WTC11 (cell line): ENCODE measurements around the gene SQOR. TPM values are rescaled to one million over a fixed set of nuclear protein-coding genes. Genes with fewer than 3 reads are reported as not detected.

ENCODE experiments used
- ARID4B ChIP-seq: sonication (generic); formaldehyde crosslinking; IDR thresholded peaks from 2 replicates; pipeline ENCODE4 v1.8.0; 2023; ENCODE audit warnings: missing genetic modification reagents, mild to moderate bottlenecking, borderline replicate concordance
- ATF2 ChIP-seq: sonication (generic); formaldehyde crosslinking; IDR thresholded peaks from 2 replicates; pipeline ENCODE4 v1.8.1; 2022; ENCODE audit warnings: low read depth, missing genetic modification reagents, borderline replicate concordance
- CTCF ChIP-seq: fragments of 200-600 bp; IDR thresholded peaks from 2 replicates; pipeline ENCODE4 v1.8.0; 2022; ENCODE audit warnings: antibody characterized with exemption
- E2F5 ChIP-seq: sonication (generic); formaldehyde crosslinking; IDR thresholded peaks from 2 replicates; pipeline ENCODE4 v1.8.1; 2022; ENCODE audit warnings: mild to moderate bottlenecking, moderate library complexity, missing genetic modification reagents
- ESRRA ChIP-seq: sonication (generic); formaldehyde crosslinking; IDR thresholded peaks from 2 replicates; pipeline ENCODE4 v1.8.1; 2022; ENCODE audit warnings: mild to moderate bottlenecking, missing genetic modification reagents, borderline replicate concordance
- FOXK1 ChIP-seq: sonication (generic); formaldehyde crosslinking; IDR thresholded peaks from 2 replicates; pipeline ENCODE4 v1.8.0; 2022; ENCODE audit warnings: mild to moderate bottlenecking, moderate library complexity, missing genetic modification reagents
- FOXP1 ChIP-seq: sonication (generic); formaldehyde crosslinking; IDR thresholded peaks from 2 replicates; pipeline ENCODE4 v1.8.0; 2022; ENCODE audit warnings: missing genetic modification reagents, mild to moderate bottlenecking, moderate library complexity, borderline replicate concordance
- FOXP4 ChIP-seq: sonication (generic); formaldehyde crosslinking; IDR thresholded peaks from 2 replicates; pipeline ENCODE4 v1.8.0; 2022; ENCODE audit warnings: mild to moderate bottlenecking, missing genetic modification reagents
- GABPB1 ChIP-seq: sonication (generic); formaldehyde crosslinking; IDR thresholded peaks from 2 replicates; pipeline ENCODE4 v1.8.1; 2023; ENCODE audit warnings: mild to moderate bottlenecking, missing genetic modification reagents
- MAX ChIP-seq: sonication (generic); formaldehyde crosslinking; IDR thresholded peaks from 2 replicates; pipeline ENCODE4 v1.8.0; 2022; ENCODE audit warnings: mild to moderate bottlenecking, missing genetic modification reagents
- NR1H2 ChIP-seq: sonication (generic); formaldehyde crosslinking; IDR thresholded peaks from 2 replicates; pipeline ENCODE4 v1.9.0; 2021; ENCODE audit warnings: mild to moderate bottlenecking, moderate library complexity, missing genetic modification reagents
- NR2C2 ChIP-seq: sonication (generic); formaldehyde crosslinking; IDR thresholded peaks from 2 replicates; pipeline ENCODE4 v1.8.0; 2022; ENCODE audit warnings: mild to moderate bottlenecking, missing genetic modification reagents
- SOX15 ChIP-seq: fragments of 250-450 bp; sonication (Bioruptor Pico); IDR thresholded peaks from 2 replicates; pipeline ENCODE4 v1.9.0; 2021; ENCODE audit warnings: mild to moderate bottlenecking
- STAT6 ChIP-seq: sonication (generic); formaldehyde crosslinking; conservative IDR thresholded peaks from 2 replicates; pipeline ENCODE4 v1.8.1; 2023; ENCODE audit warnings: mild to moderate bottlenecking, low read depth, missing genetic modification reagents, moderate library complexity
- TCF7 ChIP-seq: sonication (generic); formaldehyde crosslinking; IDR thresholded peaks from 2 replicates; pipeline ENCODE4 v1.8.0; 2022; ENCODE audit warnings: mild to moderate bottlenecking, low read depth, missing genetic modification reagents, moderate library complexity
- TP53 ChIP-seq: sonication (generic); formaldehyde crosslinking; IDR thresholded peaks from 2 replicates; pipeline ENCODE4 v1.8.1; 2023; ENCODE audit warnings: mild to moderate bottlenecking, missing genetic modification reagents
- ZNF263 ChIP-seq: sonication (generic); formaldehyde crosslinking; IDR thresholded peaks from 2 replicates; pipeline ENCODE4 v1.8.1; 2022; ENCODE audit warnings: low read depth, mild to moderate bottlenecking, moderate library complexity, missing genetic modification reagents
- ZNF423 ChIP-seq: fragments of 250-450 bp; sonication (Bioruptor Pico); IDR thresholded peaks from 2 replicates; pipeline ENCODE4 v2.1.2; 2022; ENCODE audit warnings: mild to moderate bottlenecking, moderate library complexity
- ZNF512 ChIP-seq: sonication (generic); formaldehyde crosslinking; IDR thresholded peaks from 2 replicates; pipeline ENCODE4 v1.8.1; 2022; ENCODE audit warnings: missing genetic modification reagents, borderline replicate concordance
- total RNA-seq: library from RNA; stranded (reverse); gene quantifications from 3 replicates; pipeline ENCODE4 v1.2.3, GENCODE V29; 2021

SQOR gene
- total RNA-seq, 1 experiment from 2014 or later: 0.72 TPM

- TF ChIP-seq ATF2 (CRISPR knock-in tag) (no peak), TP53 (CRISPR knock-in tag) (no peak), ESRRA (CRISPR knock-in tag) (no peak), NR1H2 (CRISPR knock-in tag) (no peak), ZNF263 (CRISPR knock-in tag) (no peak), FOXP4 (CRISPR knock-in tag) (0 out of 2 replicates have a peak, but pooled peaks have one; percentile 44), FOXK1 (no peak), E2F5 (CRISPR knock-in tag) (0 out of 2 replicates have a peak, but pooled peaks have one; percentile 15), NR2C2 (CRISPR knock-in tag) (no peak), CTCF (0 out of 2 replicates have a peak, but pooled peaks have one; percentile 22), ZNF512 (CRISPR knock-in tag) (no peak), GABPB1 (CRISPR knock-in tag) (no peak), ARID4B (CRISPR knock-in tag) (no peak), FOXP1 (CRISPR knock-in tag) (no peak), STAT6 (CRISPR knock-in tag) (no peak), ZNF423 (CRISPR knock-in tag) (no peak), MAX (CRISPR knock-in tag) (peak; percentile 15; the same call in 1 of the 2 replicates), TCF7 (CRISPR knock-in tag) (no peak), SOX15 (CRISPR knock-in tag) (no peak)
These were observed 69.8 kb downstream of the SQOR start (continued) for GRCh38 chr15:45704329-45705249.
